ENCODE data around the gene MACROD2.

DNA sequence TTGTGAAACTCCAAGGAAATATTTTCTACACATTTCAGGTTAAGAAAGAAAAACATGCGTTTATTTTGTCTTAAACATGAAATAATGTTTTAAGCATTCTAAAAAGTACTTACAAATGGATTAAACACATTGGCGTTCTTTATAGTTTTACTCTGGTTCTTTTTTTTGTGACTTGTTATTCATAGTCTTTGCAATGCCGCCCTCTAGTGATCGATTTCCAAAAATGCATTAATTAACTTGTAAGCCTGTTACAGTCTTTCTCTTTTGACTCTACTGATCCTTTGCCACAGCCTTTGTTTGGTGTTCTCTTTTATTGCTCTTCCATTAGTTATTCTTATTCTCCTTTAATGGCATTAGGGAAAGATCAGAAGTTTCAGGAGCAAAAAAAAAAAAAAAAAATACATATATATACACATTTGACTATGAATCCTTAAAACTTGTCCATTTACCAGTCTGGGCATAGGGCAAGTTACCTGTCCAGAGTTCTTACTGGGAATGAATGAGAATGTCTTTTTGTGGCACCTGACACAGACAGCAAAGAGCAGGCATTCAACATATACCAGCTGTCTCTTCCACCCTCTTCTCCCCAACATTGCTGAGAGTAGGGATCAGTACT is 59.9 kb downstream of the MACROD2 start:
- TF ChIP-seq EP300 (IDR thresholded peaks at IDR 0.05): no peak
- TF ChIP-seq, protein P1, sequence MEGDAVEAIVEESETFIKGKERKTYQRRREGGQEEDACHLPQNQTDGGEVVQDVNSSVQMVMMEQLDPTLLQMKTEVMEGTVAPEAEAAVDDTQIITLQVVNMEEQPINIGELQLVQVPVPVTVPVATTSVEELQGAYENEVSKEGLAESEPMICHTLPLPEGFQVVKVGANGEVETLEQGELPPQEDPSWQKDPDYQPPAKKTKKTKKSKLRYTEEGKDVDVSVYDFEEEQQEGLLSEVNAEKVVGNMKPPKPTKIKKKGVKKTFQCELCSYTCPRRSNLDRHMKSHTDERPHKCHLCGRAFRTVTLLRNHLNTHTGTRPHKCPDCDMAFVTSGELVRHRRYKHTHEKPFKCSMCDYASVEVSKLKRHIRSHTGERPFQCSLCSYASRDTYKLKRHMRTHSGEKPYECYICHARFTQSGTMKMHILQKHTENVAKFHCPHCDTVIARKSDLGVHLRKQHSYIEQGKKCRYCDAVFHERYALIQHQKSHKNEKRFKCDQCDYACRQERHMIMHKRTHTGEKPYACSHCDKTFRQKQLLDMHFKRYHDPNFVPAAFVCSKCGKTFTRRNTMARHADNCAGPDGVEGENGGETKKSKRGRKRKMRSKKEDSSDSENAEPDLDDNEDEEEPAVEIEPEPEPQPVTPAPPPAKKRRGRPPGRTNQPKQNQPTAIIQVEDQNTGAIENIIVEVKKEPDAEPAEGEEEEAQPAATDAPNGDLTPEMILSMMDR (IDR thresholded peaks at IDR 0.05): peak; percentile 36 to 59 (median 53)

Data from tibial nerve (tissue), 4 donors.